ENCODE measurements around the gene KIAA0586. TPM values are rescaled to one million over a fixed set of nuclear protein-coding genes. Genes with fewer than 3 reads are reported as not detected.

Gene KIAA0586
- total RNA-seq, 4 donors from 2014 or later, result 3.6 to 37.5 (median 15.0) TPM

DNA sequence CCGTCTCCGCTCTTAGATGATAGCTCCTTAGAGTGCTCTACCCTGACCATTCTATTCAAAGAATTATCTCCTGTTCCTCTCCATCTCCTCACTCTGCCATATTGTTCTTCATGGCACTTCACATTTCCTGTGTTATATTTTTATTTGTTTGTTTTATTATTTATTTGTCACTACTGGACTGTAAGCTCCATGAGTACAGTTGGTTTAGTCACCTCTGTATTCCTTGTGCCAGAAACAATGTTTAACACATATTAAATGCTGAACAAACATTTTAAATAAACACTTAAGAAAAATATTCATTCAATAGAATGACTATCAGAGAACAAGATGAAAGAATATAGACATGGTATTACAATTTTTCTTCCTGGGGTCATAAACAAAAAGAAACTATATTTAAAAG, 35.6 kb downstream of the KIAA0586 start:
- Histone ChIP-seq H3K36me3 (no peaks in the 10 kb centered on the region), H3K4me1 (no peaks in the 10 kb centered on the region), H3K27ac (no peak overlapping the region), H3K4me3 (no peak overlapping the region), H3K9me3 (no peaks in the 10 kb centered on the region), H3K27me3 (no peaks in the 10 kb centered on the region)
- DNase-seq, result no peak
- TF ChIP-seq, protein P1, sequence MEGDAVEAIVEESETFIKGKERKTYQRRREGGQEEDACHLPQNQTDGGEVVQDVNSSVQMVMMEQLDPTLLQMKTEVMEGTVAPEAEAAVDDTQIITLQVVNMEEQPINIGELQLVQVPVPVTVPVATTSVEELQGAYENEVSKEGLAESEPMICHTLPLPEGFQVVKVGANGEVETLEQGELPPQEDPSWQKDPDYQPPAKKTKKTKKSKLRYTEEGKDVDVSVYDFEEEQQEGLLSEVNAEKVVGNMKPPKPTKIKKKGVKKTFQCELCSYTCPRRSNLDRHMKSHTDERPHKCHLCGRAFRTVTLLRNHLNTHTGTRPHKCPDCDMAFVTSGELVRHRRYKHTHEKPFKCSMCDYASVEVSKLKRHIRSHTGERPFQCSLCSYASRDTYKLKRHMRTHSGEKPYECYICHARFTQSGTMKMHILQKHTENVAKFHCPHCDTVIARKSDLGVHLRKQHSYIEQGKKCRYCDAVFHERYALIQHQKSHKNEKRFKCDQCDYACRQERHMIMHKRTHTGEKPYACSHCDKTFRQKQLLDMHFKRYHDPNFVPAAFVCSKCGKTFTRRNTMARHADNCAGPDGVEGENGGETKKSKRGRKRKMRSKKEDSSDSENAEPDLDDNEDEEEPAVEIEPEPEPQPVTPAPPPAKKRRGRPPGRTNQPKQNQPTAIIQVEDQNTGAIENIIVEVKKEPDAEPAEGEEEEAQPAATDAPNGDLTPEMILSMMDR (IDR thresholded peaks at IDR 0.05), result no peak
- no peak for TF ChIP-seq POLR2A (IDR thresholded peaks at IDR 0.05)
- intact Hi-C loops (cut with DNase I; ENCODE audit: low total_unique reads), result no loop called here

DNA sequence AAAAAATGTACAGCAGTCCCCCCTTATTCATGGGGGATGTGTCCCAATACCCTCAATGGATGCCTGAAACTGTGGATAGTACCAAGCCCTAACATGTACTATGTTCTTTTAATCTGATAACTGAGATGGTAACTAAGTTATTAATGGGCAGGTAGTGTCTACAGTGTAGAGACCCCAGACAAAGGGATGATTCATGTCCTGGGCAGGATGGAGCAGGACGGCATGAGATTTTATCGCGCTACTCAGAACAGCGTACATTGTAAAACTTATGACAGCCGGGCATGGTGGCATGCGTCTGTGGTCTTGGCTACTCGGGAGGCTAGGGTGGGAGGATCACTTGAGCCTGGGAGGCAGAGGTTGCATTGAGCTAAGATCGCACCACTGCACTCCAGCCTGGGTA, 37.1 kb downstream of the KIAA0586 start:
- intact Hi-C loops (cut with DNase I; ENCODE audit: low total_unique reads), result no loop called here
- Histone ChIP-seq H3K36me3 (no peaks in the 10 kb centered on the region), H3K4me3 (no peak overlapping the region), H3K9me3 (no peaks in the 10 kb centered on the region), H3K4me1 (no peaks in the 10 kb centered on the region), H3K27me3 (no peaks in the 10 kb centered on the region), H3K27ac (no peak overlapping the region)
- TF ChIP-seq POLR2A (IDR thresholded peaks at IDR 0.05), result no peak
- TF ChIP-seq, protein P1 (IDR thresholded peaks at IDR 0.05), result no peak
- no peak for DNase-seq

DNA sequence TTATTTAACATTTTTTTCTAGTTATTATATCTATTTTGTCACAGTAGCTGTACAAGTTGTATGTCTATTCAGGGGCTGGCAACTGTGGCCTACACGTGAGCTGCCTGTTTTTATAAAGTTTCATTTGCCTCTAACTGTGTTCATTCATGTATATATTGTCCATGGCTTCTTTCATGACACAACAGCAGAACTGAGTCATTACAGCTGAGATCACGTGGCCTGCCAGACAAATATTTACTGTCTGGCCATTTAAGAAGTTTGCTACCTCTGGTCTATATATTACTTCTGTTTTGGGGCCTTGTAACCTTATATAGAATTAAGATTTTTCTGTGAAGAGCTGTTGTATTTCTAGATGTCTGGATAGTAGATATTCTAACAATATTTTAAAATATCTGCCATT, 37.9 kb downstream of the KIAA0586 start:
- Histone ChIP-seq H3K36me3 (no peaks in the 10 kb centered on the region), H3K4me3 (no peak overlapping the region)

DNA sequence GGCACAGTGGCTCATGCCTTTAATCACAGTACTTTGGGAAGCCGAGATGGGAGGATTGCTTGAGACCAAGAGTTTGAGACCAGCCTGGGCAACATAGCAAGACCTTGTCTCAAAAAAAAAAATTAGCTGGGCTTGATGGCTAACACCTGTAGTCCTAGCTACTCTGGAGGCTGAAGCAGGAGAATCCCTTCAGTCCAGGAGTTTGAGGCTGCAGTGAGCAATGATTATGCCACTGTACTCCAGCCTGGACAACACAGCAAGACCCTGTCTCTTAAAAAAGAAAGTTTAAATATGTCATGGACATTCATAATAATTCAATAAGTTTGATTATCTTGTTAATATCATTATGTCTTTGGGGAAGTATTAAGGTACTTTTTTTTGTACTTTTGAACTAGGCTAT, 38.9 kb downstream of the KIAA0586 start:
- intact Hi-C loops (cut with DNase I; ENCODE audit: low total_unique reads), result no loop called here
- H3K4me1 ChIP-seq, result no peaks in the 10 kb centered on the region
- no peak overlapping the region for H3K4me3 ChIP-seq
- no peaks in the 10 kb centered on the region for H3K36me3 ChIP-seq
- H3K27ac ChIP-seq, result no peak overlapping the region
- TF ChIP-seq, protein P1 (IDR thresholded peaks at IDR 0.05), result no peak
- TF ChIP-seq POLR2A (IDR thresholded peaks at IDR 0.05), result no peak
- no peaks in the 10 kb centered on the region for H3K9me3 ChIP-seq
- no peak for DNase-seq
- no peaks in the 10 kb centered on the region for H3K27me3 ChIP-seq

More for the DNA sequence above, 37.9 kb downstream of the KIAA0586 start:
- intact Hi-C loops (cut with DNase I; ENCODE audit: low total_unique reads), result no loop called here
- Histone ChIP-seq H3K9me3 (no peaks in the 10 kb centered on the region), H3K27ac (no peak overlapping the region), H3K4me1 (no peaks in the 10 kb centered on the region), H3K27me3 (no peaks in the 10 kb centered on the region)
- DNase-seq, result no peak
- TF ChIP-seq, protein P1 (IDR thresholded peaks at IDR 0.05), result no peak
- TF ChIP-seq POLR2A (IDR thresholded peaks at IDR 0.05), result no peak

DNA sequence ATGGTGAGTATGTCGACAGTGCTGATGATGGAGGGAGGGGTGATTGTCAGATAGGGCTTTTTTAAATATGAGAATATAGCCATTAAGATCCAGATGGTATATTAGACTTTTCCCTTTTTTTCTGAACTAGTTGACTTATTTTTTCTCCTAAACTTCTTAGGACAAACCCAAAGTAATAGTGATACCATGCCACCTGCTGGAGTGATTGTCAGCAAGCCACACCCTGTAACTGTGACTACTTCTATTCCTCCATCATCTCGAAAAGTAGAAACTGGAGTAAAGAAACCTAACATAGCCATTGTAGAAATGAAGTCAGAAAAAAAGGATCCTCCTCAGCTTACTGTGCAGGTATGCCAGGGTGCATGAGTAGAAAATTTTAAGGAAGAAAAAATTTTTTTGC, 40.1 kb downstream of the KIAA0586 start:
- intact Hi-C loops (cut with DNase I; ENCODE audit: low total_unique reads), result no loop called here
- no peak overlapping the region for H3K27ac ChIP-seq
- no peaks in the 10 kb centered on the region for H3K9me3 ChIP-seq
- no peaks in the 10 kb centered on the region for H3K36me3 ChIP-seq
- H3K27me3 ChIP-seq, result no peaks in the 10 kb centered on the region
- H3K4me1 ChIP-seq, result no peaks in the 10 kb centered on the region
- no peak overlapping the region for H3K4me3 ChIP-seq
- TF ChIP-seq POLR2A (IDR thresholded peaks at IDR 0.05), result no peak
- TF ChIP-seq, protein P1 (IDR thresholded peaks at IDR 0.05), result no peak
- DNase-seq, result no peak
